ENCODE results near the gene KLHDC10.

GRCh38 chr7:130024390-130024789 is 45.9 kb upstream of the KLHDC10 start:
- TF ChIP-seq CTCF (IDR thresholded peaks at IDR 0.05; ENCODE audit: low read depth, low read length, poor library complexity, severe bottlenecking) (no peak), EZH2phosphoT487 (IDR thresholded peaks at IDR 0.05; ENCODE audit: borderline replicate concordance, low read length) (no peak)
